OCI-LY7 (cell line): ENCODE results near the gene NKAPD1.

Source experiments
- EZH2phosphoT487 ChIP-seq: fragments of 200-600 bp; sonication (generic); IDR thresholded peaks from 2 replicates; pipeline ENCODE4 v1.6.1; 2018; ENCODE audit warnings: low read depth, borderline replicate concordance, mild to moderate bottlenecking, mixed run types, antibody characterized with exemption, low read length, moderate library complexity, mixed read lengths
- TF ChIP-seq, protein P1 (sequence below): fragments of 200-600 bp; sonication (generic); conservative IDR thresholded peaks from 2 replicates; pipeline ENCODE4 v1.5.1; 2014; ENCODE audit warnings: mild to moderate bottlenecking, antibody characterized with exemption, low read length, moderate library complexity, mixed read lengths

DNA sequence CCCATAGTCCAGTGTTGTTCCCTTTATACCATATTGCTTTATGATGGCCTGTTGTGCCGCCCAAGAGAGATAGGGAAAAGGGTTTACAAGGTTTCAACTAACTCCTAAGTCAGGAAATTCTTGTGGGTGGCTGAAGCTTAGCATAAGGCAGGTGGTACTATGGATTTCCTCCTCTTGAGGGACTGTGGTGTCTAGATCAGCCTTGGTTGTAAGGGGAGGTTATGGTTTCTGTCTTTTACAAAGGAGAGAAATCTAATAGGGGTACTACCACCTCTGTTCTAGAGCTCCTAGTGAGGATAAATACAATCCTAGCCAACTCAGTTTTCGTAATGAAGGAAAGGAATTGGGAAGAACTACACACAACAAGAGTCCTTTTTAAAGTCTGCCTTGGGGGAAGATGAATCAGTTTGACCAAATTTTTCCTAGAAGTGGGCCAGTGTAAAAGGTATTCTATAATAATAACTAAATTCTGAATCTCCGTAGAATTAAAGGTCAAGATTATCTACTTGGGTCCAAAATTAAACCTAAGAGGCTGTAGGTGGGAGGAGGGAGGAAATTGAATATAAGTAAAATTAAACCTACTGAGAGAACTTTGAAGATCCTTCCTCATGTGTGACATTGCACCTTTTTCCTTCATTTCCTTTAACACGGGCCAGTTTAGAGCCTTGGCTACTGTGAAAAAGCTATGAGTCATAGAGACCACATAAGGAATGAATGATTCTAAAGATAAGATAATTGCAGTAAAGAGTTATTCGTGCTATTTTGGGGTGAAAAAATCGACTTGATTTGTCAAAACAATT, 31.7 kb upstream of the NKAPD1 start:
- TF ChIP-seq, protein P1, sequence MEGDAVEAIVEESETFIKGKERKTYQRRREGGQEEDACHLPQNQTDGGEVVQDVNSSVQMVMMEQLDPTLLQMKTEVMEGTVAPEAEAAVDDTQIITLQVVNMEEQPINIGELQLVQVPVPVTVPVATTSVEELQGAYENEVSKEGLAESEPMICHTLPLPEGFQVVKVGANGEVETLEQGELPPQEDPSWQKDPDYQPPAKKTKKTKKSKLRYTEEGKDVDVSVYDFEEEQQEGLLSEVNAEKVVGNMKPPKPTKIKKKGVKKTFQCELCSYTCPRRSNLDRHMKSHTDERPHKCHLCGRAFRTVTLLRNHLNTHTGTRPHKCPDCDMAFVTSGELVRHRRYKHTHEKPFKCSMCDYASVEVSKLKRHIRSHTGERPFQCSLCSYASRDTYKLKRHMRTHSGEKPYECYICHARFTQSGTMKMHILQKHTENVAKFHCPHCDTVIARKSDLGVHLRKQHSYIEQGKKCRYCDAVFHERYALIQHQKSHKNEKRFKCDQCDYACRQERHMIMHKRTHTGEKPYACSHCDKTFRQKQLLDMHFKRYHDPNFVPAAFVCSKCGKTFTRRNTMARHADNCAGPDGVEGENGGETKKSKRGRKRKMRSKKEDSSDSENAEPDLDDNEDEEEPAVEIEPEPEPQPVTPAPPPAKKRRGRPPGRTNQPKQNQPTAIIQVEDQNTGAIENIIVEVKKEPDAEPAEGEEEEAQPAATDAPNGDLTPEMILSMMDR: no peak
- no peak for TF ChIP-seq EZH2phosphoT487
